ENCODE results near the gene SMPD3.
A peak's percentile ranks its signal among the peaks of the same experiment; 100 is the strongest.

The SMPD3 gene

GRCh38 chr16:68351463-68351862 is 96.8 kb downstream of the SMPD3 start:
- no peak for DNase-seq

- DNase-seq, result no peak
Measured at GRCh38 chr16:68350813-68351350, 97.4 kb downstream of the SMPD3 start.

GRCh38 chr16:68349838-68350410 is 98.4 kb downstream of the SMPD3 start:
- no peak for DNase-seq

GRCh38 chr16:68348639-68349445 is 99.5 kb downstream of the SMPD3 start:
- DNase-seq, result no peak

GRCh38 chr16:68347605-68348004 is 100.7 kb downstream of the SMPD3 start:
- no peak for DNase-seq

- no peak for DNase-seq
Measured at GRCh38 chr16:68346892-68347480, 101.3 kb downstream of the SMPD3 start.

GRCh38 chr16:68345958-68346635 is 102.2 kb downstream of the SMPD3 start:
- DNase-seq, result no peak

GRCh38 chr16:68345351-68345810 is 102.9 kb downstream of the SMPD3 start:
- DNase-seq, result no peak

- DNase-seq, result no peak
Measured at GRCh38 chr16:68344252-68344651, 104.1 kb downstream of the SMPD3 start.

- DNase-seq, result no peak
Measured at GRCh38 chr16:68343137-68343536, 105.2 kb downstream of the SMPD3 start.

GRCh38 chr16:68342620-68343019 is 105.7 kb downstream of the SMPD3 start:
- no peak for DNase-seq

GRCh38 chr16:68339214-68339613 is 109.1 kb downstream of the SMPD3 start:
- DNase-seq, result no peak

- DNase-seq, result no peak
Measured at GRCh38 chr16:68338326-68339119, 109.8 kb downstream of the SMPD3 start.

- DNase-seq, result no peak
Measured at GRCh38 chr16:68335175-68335574, 113.1 kb downstream of the SMPD3 start.

- no peak for DNase-seq
Measured at GRCh38 chr16:68332411-68333121, 115.7 kb downstream of the SMPD3 start.

- no peak for DNase-seq
Measured at GRCh38 chr16:68331879-68332410, 116.4 kb downstream of the SMPD3 start.

GRCh38 chr16:68328860-68329390 is 119.4 kb downstream of the SMPD3 start:
- no peak for DNase-seq

GRCh38 chr16:68328151-68328859 is 120.0 kb downstream of the SMPD3 start:
- DNase-seq, result peak; percentile 78

GRCh38 chr16:68324780-68325357 is 123.4 kb downstream of the SMPD3 start:
- DNase-seq, result no peak

- no peak for DNase-seq
Measured at GRCh38 chr16:68324336-68324735, 124.0 kb downstream of the SMPD3 start.
